ENCODE data around the gene MAD2L1BP. TPM values are rescaled to one million over a fixed set of nuclear protein-coding genes. Genes with fewer than 3 reads are reported as not detected.

The MAD2L1BP gene
- total and polyA plus RNA-seq, 2 of the 13 experiments (the other 11 are each of a cell fraction or from before 2014, with no cell fraction given), result 54.2 to 55.5 TPM

DNA sequence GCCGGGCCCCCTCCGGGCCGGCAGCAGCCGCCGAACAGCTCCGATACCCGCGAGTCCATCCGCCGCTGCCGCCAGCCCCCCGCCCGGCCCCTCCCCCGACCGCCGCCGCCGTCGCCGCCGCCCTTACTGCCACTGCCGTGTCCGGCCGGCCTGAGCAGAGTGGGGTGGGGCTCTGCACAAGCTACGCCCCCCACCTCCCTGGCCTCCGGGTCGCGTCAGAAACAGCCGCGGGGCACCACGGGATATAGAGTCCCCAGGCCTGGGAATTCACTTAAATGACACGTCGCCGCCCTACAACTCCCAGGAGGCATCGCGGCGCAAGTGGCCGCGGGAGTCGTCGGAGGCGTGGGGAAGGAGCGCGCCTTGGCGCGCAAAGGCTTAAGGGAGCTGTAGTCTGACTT is 6.5 kb upstream of the MAD2L1BP start, which contains the start of gene GTPBP2 (continued):
- TF ChIP-seq, protein P1, sequence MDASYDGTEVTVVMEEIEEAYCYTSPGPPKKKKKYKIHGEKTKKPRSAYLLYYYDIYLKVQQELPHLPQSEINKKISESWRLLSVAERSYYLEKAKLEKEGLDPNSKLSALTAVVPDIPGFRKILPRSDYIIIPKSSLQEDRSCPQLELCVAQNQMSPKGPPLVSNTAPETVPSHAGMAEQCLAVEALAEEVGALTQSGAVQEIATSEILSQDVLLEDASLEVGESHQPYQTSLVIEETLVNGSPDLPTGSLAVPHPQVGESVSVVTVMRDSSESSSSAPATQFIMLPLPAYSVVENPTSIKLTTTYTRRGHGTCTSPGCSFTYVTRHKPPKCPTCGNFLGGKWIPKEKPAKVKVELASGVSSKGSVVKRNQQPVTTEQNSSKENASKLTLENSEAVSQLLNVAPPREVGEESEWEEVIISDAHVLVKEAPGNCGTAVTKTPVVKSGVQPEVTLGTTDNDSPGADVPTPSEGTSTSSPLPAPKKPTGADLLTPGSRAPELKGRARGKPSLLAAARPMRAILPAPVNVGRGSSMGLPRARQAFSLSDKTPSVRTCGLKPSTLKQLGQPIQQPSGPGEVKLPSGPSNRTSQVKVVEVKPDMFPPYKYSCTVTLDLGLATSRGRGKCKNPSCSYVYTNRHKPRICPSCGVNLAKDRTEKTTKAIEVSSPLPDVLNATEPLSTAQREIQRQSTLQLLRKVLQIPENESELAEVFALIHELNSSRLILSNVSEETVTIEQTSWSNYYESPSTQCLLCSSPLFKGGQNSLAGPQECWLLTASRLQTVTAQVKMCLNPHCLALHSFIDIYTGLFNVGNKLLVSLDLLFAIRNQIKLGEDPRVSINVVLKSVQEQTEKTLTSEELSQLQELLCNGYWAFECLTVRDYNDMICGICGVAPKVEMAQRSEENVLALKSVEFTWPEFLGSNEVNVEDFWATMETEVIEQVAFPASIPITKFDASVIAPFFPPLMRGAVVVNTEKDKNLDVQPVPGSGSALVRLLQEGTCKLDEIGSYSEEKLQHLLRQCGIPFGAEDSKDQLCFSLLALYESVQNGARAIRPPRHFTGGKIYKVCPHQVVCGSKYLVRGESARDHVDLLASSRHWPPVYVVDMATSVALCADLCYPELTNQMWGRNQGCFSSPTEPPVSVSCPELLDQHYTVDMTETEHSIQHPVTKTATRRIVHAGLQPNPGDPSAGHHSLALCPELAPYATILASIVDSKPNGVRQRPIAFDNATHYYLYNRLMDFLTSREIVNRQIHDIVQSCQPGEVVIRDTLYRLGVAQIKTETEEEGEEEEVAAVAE (CRISPR knock-in tag; IDR thresholded peaks at IDR 0.05; ENCODE audit: borderline replicate concordance), result peak; percentile 29; the same call in 1 of the 2 replicates
- TF ChIP-seq ZNF343 (CRISPR knock-in tag; IDR thresholded peaks at IDR 0.05) (no peak), HMG20A (CRISPR knock-in tag; IDR thresholded peaks at IDR 0.05; ENCODE audit: borderline replicate concordance) (no peak), CREB1 (IDR thresholded peaks at IDR 0.05) (peak; percentile 92), CREB1 (CRISPR knock-in tag; IDR thresholded peaks at IDR 0.05) (peak; percentile 95), RXRB (CRISPR knock-in tag; IDR thresholded peaks at IDR 0.05; ENCODE audit: borderline replicate concordance) (peak; percentile 13; the same call in 1 of the 2 replicates), MAFG (CRISPR knock-in tag; IDR thresholded peaks at IDR 0.05) (no peak), SNAI1 (CRISPR knock-in tag; IDR thresholded peaks at IDR 0.05; ENCODE audit: borderline replicate concordance) (no peak), MYC (CRISPR knock-in tag; IDR thresholded peaks at IDR 0.05; ENCODE audit: borderline replicate concordance) (peak; percentile 71; the same call in 1 of the 2 replicates), TBX3 (IDR thresholded peaks at IDR 0.05; ENCODE audit: borderline replicate concordance) (peak; percentile 47; the same call in 1 of the 2 replicates), FOXJ3 (CRISPR knock-in tag; IDR thresholded peaks at IDR 0.05; ENCODE audit: borderline replicate concordance) (no peak), RARA (CRISPR knock-in tag; IDR thresholded peaks at IDR 0.05) (no peak), SP2 (CRISPR knock-in tag; IDR thresholded peaks at IDR 0.05) (0 out of 2 replicates have a peak, but pooled peaks have one; percentile 13), ZNF607 (CRISPR knock-in tag; IDR thresholded peaks at IDR 0.05; ENCODE audit: borderline replicate concordance) (no peak), HNRNPLL (IDR thresholded peaks at IDR 0.05; ENCODE audit: low read depth, low read length, poor library complexity, severe bottlenecking) (peak; percentile 87), AGO2 (optimal IDR thresholded peaks at IDR 0.05; ENCODE audit: low read depth, low read length) (peak; percentile 33)
- TF ChIP-seq, protein P2, sequence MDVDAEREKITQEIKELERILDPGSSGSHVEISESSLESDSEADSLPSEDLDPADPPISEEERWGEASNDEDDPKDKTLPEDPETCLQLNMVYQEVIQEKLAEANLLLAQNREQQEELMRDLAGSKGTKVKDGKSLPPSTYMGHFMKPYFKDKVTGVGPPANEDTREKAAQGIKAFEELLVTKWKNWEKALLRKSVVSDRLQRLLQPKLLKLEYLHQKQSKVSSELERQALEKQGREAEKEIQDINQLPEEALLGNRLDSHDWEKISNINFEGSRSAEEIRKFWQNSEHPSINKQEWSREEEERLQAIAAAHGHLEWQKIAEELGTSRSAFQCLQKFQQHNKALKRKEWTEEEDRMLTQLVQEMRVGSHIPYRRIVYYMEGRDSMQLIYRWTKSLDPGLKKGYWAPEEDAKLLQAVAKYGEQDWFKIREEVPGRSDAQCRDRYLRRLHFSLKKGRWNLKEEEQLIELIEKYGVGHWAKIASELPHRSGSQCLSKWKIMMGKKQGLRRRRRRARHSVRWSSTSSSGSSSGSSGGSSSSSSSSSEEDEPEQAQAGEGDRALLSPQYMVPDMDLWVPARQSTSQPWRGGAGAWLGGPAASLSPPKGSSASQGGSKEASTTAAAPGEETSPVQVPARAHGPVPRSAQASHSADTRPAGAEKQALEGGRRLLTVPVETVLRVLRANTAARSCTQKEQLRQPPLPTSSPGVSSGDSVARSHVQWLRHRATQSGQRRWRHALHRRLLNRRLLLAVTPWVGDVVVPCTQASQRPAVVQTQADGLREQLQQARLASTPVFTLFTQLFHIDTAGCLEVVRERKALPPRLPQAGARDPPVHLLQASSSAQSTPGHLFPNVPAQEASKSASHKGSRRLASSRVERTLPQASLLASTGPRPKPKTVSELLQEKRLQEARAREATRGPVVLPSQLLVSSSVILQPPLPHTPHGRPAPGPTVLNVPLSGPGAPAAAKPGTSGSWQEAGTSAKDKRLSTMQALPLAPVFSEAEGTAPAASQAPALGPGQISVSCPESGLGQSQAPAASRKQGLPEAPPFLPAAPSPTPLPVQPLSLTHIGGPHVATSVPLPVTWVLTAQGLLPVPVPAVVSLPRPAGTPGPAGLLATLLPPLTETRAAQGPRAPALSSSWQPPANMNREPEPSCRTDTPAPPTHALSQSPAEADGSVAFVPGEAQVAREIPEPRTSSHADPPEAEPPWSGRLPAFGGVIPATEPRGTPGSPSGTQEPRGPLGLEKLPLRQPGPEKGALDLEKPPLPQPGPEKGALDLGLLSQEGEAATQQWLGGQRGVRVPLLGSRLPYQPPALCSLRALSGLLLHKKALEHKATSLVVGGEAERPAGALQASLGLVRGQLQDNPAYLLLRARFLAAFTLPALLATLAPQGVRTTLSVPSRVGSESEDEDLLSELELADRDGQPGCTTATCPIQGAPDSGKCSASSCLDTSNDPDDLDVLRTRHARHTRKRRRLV (CRISPR knock-in tag; IDR thresholded peaks at IDR 0.05), result no peak
- TF ChIP-seq, protein P3, sequence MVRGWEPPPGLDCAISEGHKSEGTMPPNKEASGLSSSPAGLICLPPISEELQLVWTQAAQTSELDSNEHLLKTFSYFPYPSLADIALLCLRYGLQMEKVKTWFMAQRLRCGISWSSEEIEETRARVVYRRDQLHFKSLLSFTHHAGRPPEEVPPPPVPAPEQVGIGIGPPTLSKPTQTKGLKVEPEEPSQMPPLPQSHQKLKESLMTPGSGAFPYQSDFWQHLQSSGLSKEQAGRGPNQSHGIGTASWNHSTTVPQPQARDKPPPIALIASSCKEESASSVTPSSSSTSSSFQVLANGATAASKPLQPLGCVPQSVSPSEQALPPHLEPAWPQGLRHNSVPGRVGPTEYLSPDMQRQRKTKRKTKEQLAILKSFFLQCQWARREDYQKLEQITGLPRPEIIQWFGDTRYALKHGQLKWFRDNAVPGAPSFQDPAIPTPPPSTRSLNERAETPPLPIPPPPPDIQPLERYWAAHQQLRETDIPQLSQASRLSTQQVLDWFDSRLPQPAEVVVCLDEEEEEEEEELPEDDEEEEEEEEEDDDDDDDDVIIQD (CRISPR knock-in tag; IDR thresholded peaks at IDR 0.05; ENCODE audit: low read depth), result peak; percentile 89; the same call in 1 of the 2 replicates
